Measurements from ENCODE around the gene BIN1.

DNA sequence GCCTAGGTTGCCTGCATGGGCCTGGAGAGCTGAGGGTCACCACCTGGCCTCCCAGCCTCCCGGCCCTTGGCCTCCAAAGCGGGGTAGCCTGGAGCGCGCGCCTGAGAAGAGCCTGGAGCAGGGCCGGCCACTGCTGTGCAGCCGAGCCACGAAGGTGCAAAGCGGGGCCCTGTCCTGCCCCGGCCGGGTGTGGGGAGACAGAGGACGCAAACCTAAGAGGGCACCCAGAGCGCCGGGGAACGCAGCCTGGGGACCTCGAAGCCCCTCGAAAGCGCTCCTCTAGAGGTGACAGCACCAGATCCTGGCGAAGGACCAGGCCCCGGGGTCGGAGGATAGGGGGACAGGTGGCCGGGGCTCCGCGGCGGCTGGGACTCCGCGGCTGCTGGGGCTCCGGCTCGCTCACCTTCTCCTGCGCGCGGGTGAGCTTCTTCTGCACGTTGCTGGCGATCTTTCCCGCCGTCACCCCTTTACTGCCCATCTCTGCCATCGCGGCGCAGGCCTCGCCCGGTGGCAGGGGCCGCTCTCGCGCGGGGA is 430 bp downstream of the BIN1 start:
- TF ChIP-seq POLR2A (IDR thresholded peaks at IDR 0.05): no peak
- TF ChIP-seq, protein P1, sequence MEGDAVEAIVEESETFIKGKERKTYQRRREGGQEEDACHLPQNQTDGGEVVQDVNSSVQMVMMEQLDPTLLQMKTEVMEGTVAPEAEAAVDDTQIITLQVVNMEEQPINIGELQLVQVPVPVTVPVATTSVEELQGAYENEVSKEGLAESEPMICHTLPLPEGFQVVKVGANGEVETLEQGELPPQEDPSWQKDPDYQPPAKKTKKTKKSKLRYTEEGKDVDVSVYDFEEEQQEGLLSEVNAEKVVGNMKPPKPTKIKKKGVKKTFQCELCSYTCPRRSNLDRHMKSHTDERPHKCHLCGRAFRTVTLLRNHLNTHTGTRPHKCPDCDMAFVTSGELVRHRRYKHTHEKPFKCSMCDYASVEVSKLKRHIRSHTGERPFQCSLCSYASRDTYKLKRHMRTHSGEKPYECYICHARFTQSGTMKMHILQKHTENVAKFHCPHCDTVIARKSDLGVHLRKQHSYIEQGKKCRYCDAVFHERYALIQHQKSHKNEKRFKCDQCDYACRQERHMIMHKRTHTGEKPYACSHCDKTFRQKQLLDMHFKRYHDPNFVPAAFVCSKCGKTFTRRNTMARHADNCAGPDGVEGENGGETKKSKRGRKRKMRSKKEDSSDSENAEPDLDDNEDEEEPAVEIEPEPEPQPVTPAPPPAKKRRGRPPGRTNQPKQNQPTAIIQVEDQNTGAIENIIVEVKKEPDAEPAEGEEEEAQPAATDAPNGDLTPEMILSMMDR (IDR thresholded peaks at IDR 0.05): no peak
- no peak for TF ChIP-seq EP300 (IDR thresholded peaks at IDR 0.05)

Measured in gastroesophageal sphincter (tissue), 3 donors.